Neural crest cell (in vitro differentiated cells): ENCODE measurements around the gene AKTIP. TPM values are rescaled to one million over a fixed set of nuclear protein-coding genes. Genes with fewer than 3 reads are reported as not detected.

Experiments
- DNase-seq: peaks from one replicate; pipeline ENCODE4 v3.0.0; 2021; ENCODE audit warnings: low read depth, mixed read lengths, low spot score
- H3K27ac Mint-ChIP-seq: one replicate; pipeline ENCODE4 v1.8.0; 2021; ENCODE audit warnings: mild to moderate bottlenecking, mixed read lengths; ENCODE audit not compliant: unreplicated experiment
- H3K27me3 Mint-ChIP-seq: 2 replicates; pipeline ENCODE4 v1.8.0; 2021; ENCODE audit warnings: low read depth, mild to moderate bottlenecking, mixed read lengths
- H3K36me3 Mint-ChIP-seq: 2 replicates; pipeline ENCODE4 v1.8.0; 2021; ENCODE audit warnings: low read depth, mild to moderate bottlenecking, mixed read lengths
- H3K4me1 Mint-ChIP-seq: 2 replicates; pipeline ENCODE4 v1.8.0; 2021; ENCODE audit warnings: mixed read lengths
- H3K4me3 Mint-ChIP-seq: one replicate; pipeline ENCODE4 v1.8.0; 2021; ENCODE audit warnings: mild to moderate bottlenecking, mixed read lengths
- H3K9me3 Mint-ChIP-seq: 2 replicates; pipeline ENCODE4 v1.8.0; 2021; ENCODE audit warnings: mixed read lengths
- total RNA-seq: library from RNA; stranded (reverse); gene quantifications from 2 replicates; pipeline ENCODE4 v1.2.1, GENCODE V29; 2021
- TF ChIP-seq, protein P1 (sequence below): fragments of 200-600 bp; sonication (generic); conservative IDR thresholded peaks from 2 replicates; pipeline ENCODE4 v1.5.0; 2021; ENCODE audit warnings: antibody characterized with exemption, mild to moderate bottlenecking

The AKTIP gene
- total RNA-seq, 1 donor from 2014 or later = 21.0 TPM

DNA sequence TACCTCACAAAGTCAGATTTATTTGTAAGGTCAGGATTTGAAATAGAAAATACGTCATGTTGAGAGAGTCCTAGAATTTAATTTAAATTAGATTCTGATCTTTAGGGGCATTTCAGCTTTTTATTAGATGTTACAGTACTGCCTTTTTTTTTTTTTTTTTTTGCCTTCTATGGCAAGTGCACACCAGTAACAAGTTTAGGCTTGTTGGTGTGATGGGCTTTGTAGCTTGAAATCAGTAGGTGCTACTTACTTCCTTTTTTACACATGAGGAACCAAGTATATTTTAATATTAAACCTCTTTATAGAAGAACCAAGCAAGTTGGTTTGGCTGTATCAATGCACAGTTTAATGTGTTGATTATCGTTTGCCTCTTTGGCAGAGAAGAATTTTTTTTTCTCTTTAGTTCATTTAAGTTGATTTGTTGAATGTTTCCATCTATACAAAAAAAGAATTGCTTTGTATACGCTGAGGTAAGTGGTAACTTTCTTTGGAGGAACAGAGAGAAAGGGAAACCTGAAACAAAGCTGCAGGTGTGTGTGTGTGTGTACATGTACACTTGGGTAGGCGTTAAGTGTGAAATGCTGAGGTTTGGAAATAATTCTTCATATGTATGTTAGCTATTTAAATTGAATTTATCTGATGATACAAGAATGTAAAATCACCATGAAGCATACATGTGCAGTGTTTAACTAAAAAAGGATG lies 53.0 kb downstream of the AKTIP start:
- Mint-ChIP-seq H3K27me3 (no peaks in the 10 kb centered on the region), H3K4me1 (no peaks in the 10 kb centered on the region), H3K9me3 (no peaks in the 10 kb centered on the region), H3K27ac (no peak overlapping the region), H3K36me3 (peaks cover 5% of the 10 kb centered on the region), H3K4me3 (no peak overlapping the region)
- TF ChIP-seq, protein P1, sequence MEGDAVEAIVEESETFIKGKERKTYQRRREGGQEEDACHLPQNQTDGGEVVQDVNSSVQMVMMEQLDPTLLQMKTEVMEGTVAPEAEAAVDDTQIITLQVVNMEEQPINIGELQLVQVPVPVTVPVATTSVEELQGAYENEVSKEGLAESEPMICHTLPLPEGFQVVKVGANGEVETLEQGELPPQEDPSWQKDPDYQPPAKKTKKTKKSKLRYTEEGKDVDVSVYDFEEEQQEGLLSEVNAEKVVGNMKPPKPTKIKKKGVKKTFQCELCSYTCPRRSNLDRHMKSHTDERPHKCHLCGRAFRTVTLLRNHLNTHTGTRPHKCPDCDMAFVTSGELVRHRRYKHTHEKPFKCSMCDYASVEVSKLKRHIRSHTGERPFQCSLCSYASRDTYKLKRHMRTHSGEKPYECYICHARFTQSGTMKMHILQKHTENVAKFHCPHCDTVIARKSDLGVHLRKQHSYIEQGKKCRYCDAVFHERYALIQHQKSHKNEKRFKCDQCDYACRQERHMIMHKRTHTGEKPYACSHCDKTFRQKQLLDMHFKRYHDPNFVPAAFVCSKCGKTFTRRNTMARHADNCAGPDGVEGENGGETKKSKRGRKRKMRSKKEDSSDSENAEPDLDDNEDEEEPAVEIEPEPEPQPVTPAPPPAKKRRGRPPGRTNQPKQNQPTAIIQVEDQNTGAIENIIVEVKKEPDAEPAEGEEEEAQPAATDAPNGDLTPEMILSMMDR = no peak
- no peak for DNase-seq

- Mint-ChIP-seq H3K27me3 (no peaks in the 10 kb centered on the region), H3K9me3 (no peaks in the 10 kb centered on the region), H3K36me3 (peaks cover 3% of the 10 kb centered on the region), H3K27ac (no peak overlapping the region), H3K4me3 (no peak overlapping the region), H3K4me1 (no peaks in the 10 kb centered on the region)
- TF ChIP-seq, protein P1 = no peak
- no peak for DNase-seq
These were observed 56.9 kb downstream of the AKTIP start for GRCh38 chr16:53446090-53446489.

DNA sequence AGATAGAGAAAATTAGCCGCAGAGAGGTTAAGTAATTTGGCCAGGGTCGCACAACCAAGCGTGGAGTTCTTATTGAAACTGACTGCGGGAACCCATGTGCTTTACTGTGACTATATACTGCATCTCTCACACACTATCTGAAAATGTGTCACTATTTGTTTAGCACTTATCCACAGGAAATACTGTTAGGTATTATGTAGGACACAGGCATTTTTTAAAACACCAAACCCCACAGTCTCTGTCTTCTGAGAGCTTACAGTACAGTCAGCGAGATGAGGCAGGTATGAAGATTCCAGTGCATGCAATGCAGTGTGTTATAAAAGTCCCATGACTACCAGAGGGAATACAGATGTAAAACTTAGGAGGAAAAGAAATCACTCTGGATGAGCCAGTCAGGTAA lies 57.5 kb downstream of the AKTIP start:
- H3K27me3 Mint-ChIP-seq = no peaks in the 10 kb centered on the region
- DNase-seq = no peak
- no peak overlapping the region for H3K27ac Mint-ChIP-seq
- H3K4me1 Mint-ChIP-seq = no peaks in the 10 kb centered on the region
- H3K4me3 Mint-ChIP-seq = no peak overlapping the region
- peaks cover 3% of the 10 kb centered on the region for H3K36me3 Mint-ChIP-seq
- TF ChIP-seq, protein P1 = no peak
- H3K9me3 Mint-ChIP-seq = no peaks in the 10 kb centered on the region

Other genes with a start within 250 kb of the AKTIP start
- gene RBL2, start 68.7 kb downstream of the AKTIP start, total RNA-seq = 28.6 and 29.8 TPM in 2 replicates
- gene RPGRIP1L, start 200.7 kb upstream of the AKTIP start, total RNA-seq = 24.0 and 26.5 TPM in 2 replicates
- gene FTO, start 200.9 kb upstream of the AKTIP start, total RNA-seq = 104 and 107 TPM in 2 replicates